Sigmoid colon (tissue), 3 donors: Measurements from ENCODE around the gene SKOR1.

Experiments
- POLR2A ChIP-seq, 2 donors: fragments of 450-650 bp; IDR thresholded peaks; one replicate each; pipeline ENCODE4 v1.6.1; 2016; ENCODE audit warnings: antibody characterized with exemption in 2 of 2, mild to moderate bottlenecking in 2 of 2, moderate library complexity in 2 of 2
- TF ChIP-seq, protein P1 (sequence below), 4 experiments: fragments of 450-650 bp in 3 of 4; fragments of 200-600 bp in 1 of 4; IDR thresholded peaks; one replicate each; pipeline ENCODE4 v1.5.1; 2016 to 2019; ENCODE audit warnings: antibody characterized with exemption in 4 of 4, mild to moderate bottlenecking in 3 of 4, moderate library complexity in 2 of 4

DNA sequence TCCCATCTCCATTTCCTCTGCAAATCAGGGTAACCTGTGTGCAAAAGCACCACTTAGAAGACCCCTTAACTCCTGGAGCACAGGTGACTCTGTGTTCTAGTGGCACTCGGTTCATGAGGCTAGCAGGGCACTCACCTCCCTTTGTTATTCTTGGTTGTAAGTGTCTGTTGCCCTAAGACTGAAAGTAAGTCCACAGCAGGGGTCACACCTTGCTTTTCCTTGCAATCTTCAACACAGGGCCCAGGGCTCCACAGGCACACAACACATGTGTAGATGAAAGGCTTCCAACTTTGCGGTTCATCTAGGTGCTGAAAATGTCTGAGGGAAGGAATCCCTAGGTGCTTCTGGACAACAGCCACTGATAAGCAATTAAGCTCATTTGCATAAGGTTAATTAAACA lies 11.6 kb downstream of the SKOR1 start:
- TF ChIP-seq, protein P1, sequence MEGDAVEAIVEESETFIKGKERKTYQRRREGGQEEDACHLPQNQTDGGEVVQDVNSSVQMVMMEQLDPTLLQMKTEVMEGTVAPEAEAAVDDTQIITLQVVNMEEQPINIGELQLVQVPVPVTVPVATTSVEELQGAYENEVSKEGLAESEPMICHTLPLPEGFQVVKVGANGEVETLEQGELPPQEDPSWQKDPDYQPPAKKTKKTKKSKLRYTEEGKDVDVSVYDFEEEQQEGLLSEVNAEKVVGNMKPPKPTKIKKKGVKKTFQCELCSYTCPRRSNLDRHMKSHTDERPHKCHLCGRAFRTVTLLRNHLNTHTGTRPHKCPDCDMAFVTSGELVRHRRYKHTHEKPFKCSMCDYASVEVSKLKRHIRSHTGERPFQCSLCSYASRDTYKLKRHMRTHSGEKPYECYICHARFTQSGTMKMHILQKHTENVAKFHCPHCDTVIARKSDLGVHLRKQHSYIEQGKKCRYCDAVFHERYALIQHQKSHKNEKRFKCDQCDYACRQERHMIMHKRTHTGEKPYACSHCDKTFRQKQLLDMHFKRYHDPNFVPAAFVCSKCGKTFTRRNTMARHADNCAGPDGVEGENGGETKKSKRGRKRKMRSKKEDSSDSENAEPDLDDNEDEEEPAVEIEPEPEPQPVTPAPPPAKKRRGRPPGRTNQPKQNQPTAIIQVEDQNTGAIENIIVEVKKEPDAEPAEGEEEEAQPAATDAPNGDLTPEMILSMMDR (IDR thresholded peaks at IDR 0.05) = no peak
- no peak for TF ChIP-seq POLR2A (IDR thresholded peaks at IDR 0.05)
